ENCODE results near the gene MAP3K8.

DNA sequence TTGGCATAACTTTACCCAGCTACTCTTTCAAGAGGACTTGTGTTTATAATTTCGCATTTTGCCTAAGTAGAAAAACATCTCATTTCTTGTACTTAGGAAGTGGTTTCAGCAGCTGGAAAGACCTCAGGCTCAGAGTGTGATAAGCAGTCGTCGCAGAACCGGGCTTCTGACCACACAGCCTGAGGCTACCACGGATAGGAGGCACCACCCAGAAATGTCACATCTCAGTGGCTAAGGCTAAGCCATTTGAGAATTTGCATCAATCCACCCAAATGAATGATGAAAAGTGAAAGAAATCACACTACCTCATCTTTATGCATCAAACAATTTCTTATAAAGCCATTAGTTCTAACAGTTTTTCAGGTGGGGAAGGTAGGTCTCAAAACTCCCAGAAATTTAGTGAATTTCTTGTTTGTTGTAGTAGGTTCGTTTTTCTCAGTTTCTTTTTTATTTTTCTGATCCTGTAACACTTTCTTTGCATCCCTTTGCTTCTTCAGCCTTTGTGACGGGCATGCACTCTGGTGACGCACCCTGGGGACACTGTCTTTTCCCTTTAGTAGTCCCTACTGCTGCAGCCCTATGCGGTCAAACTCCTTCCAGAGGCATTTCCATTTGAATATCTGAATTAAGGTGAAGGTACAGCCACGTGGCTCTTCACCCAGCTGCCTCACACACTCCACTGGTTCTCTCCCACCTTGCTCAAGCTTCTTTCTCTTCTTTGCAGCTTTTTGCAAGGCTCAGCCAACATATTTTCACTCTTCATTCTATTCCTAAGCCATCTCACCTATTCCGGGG is 68.5 kb downstream of the MAP3K8 start:
- TF ChIP-seq POLR2A (IDR thresholded peaks at IDR 0.05; ENCODE audit: low read length) = peak; percentile 28
- no peak for TF ChIP-seq GATA1 (IDR thresholded peaks at IDR 0.05; ENCODE audit: low read depth, low read length)
